Measurements from ENCODE around the gene EXOSC6.
"Not testable (repeated sequence)": the region's sequence is repeated elsewhere in the genome, so short reads cannot be mapped to it uniquely, and the experiment has no call there.

The EXOSC6 gene

GRCh38 chr16:70251629-70252354 is at the start of gene EXOSC6:
Gene EXOSC6 (minus strand): TSS chr16:70251940. CDS start chr16:70251900, 40 bp downstream.
- peaks cover 14% of the 10 kb centered on the region for H3K4me1 Mint-ChIP-seq
- no peaks in the 10 kb centered on the region for H3K27me3 Mint-ChIP-seq
- H3K9me3 Mint-ChIP-seq: no peaks in the 10 kb centered on the region
- peaks cover 1% of the 10 kb centered on the region for H3K36me3 Mint-ChIP-seq
- H3K27ac Mint-ChIP-seq: peak within 1 kb of the TSS; percentile 95
- peak within 1 kb of the TSS; percentile 88 for H3K4me3 Mint-ChIP-seq

GRCh38 chr16:70301121-70301520 is 49.4 kb upstream of the EXOSC6 start:
- H3K27ac Mint-ChIP-seq: peak overlapping the region; percentile 64
- peaks cover 50% of the 10 kb centered on the region for H3K4me1 Mint-ChIP-seq
- peaks cover 10% of the 10 kb centered on the region for H3K9me3 Mint-ChIP-seq
- H3K4me3 Mint-ChIP-seq: peak overlapping the region; percentile 64
- H3K27me3 Mint-ChIP-seq: no peaks in the 10 kb centered on the region
- peaks cover 14% of the 10 kb centered on the region for H3K36me3 Mint-ChIP-seq

DNA sequence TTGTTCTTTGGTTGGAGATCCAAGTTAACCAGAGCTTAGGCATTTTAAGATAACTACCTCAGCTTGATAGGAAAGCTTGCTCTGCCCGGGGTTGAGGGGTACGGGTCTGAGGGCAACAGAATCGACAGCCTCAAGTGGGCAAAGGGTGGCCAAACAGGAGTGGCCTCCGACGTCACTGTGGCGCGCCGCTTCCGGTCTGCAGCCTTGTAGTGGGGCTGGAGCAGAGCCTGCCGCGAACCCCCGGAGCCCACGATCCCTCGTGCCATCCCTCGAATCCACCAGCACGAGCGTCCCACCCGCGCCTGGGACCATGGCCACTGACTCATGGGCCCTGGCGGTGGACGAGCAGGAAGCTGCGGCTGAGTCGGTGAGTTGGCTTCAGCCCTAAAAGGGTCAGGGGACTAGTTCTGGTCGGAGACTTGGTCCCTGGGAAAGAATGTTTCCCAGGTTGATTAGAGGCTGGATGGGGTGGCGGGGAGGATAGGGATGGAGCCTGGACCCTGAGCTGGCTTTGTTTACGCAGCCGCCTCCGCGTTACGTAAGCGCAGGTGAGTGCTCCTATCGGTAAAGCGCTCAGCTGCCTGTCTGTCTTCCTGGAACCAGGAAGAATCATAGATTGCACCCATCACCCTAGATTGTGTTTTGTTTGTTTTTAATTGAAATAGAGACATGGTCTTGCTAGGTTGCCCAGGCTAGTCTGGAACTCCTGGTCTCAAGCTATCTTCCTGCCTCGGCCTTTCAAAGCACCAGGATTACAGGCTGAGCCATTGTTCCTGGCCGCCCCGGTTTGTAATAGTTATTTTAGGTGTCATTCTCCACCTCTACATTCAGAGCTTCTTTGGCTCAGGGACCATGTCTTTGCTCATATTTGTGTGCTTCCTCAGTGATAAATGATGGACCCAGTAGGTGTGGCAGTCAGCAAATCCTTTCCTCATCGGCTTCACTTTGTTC is 47.5 kb upstream of the EXOSC6 start, which contains the start of gene DDX19B:
Gene DDX19B (plus strand): TSS at position 199 of the 951 bp plus-strand sequence. CDS start 112 bp downstream, at position 311.
- Mint-ChIP-seq H3K27ac (peak within 1 kb of the TSS; percentile 97), H3K36me3 (peaks cover 10% of the 10 kb centered on the region), H3K4me3 (peak within 1 kb of the TSS; percentile 94), H3K27me3 (no peaks in the 10 kb centered on the region), H3K9me3 (peaks cover 10% of the 10 kb centered on the region), H3K4me1 (peaks cover 41% of the 10 kb centered on the region)

- H3K4me3 Mint-ChIP-seq: no peak overlapping the region
- H3K36me3 Mint-ChIP-seq: no peaks in the 10 kb centered on the region
- H3K4me1 Mint-ChIP-seq: peaks cover 24% of the 10 kb centered on the region
- H3K27me3 Mint-ChIP-seq: no peaks in the 10 kb centered on the region
- H3K27ac Mint-ChIP-seq: no peak overlapping the region
- H3K9me3 Mint-ChIP-seq: no peaks in the 10 kb centered on the region
Measured at GRCh38 chr16:70295634-70296033, 43.9 kb upstream of the EXOSC6 start.

GRCh38 chr16:70294385-70295025 is 42.8 kb upstream of the EXOSC6 start:
- H3K27ac Mint-ChIP-seq: no peak overlapping the region
- no peaks in the 10 kb centered on the region for H3K36me3 Mint-ChIP-seq
- peaks cover 18% of the 10 kb centered on the region for H3K4me1 Mint-ChIP-seq
- no peaks in the 10 kb centered on the region for H3K9me3 Mint-ChIP-seq
- no peaks in the 10 kb centered on the region for H3K27me3 Mint-ChIP-seq
- H3K4me3 Mint-ChIP-seq: no peak overlapping the region

- not testable (repeated sequence) for H3K27ac Mint-ChIP-seq, H3K27me3 Mint-ChIP-seq, H3K9me3 Mint-ChIP-seq, H3K36me3 Mint-ChIP-seq, H3K4me3 Mint-ChIP-seq
- H3K4me1 Mint-ChIP-seq: peaks cover 17% of the 10 kb centered on the region
Measured at GRCh38 chr16:70292148-70292547, 40.4 kb upstream of the EXOSC6 start.

GRCh38 chr16:70290949-70291519 is 39.3 kb upstream of the EXOSC6 start:
- Mint-ChIP-seq H3K4me3 (no peak overlapping the region), H3K27me3 (no peaks in the 10 kb centered on the region), H3K4me1 (peaks cover 17% of the 10 kb centered on the region), H3K9me3 (no peaks in the 10 kb centered on the region), H3K36me3 (peaks cover 5% of the 10 kb centered on the region), H3K27ac (peak overlapping the region; percentile 8)

- peak within 1 kb of the TSS; percentile 100 for H3K4me3 Mint-ChIP-seq
- peak within 1 kb of the TSS; percentile 100 for H3K27ac Mint-ChIP-seq
- H3K4me1 Mint-ChIP-seq: peaks cover 27% of the 10 kb centered on the region
- no peaks in the 10 kb centered on the region for H3K27me3 Mint-ChIP-seq
- no peaks in the 10 kb centered on the region for H3K9me3 Mint-ChIP-seq
- peaks cover 8% of the 10 kb centered on the region for H3K36me3 Mint-ChIP-seq
Measured at GRCh38 chr16:70289229-70290094, 37.7 kb upstream of the EXOSC6 start, which contains the start of gene AARS1. Gene AARS1 (minus strand): TSS chr16:70289506. CDS start chr16:70282763, 6,743 bp downstream.

DNA sequence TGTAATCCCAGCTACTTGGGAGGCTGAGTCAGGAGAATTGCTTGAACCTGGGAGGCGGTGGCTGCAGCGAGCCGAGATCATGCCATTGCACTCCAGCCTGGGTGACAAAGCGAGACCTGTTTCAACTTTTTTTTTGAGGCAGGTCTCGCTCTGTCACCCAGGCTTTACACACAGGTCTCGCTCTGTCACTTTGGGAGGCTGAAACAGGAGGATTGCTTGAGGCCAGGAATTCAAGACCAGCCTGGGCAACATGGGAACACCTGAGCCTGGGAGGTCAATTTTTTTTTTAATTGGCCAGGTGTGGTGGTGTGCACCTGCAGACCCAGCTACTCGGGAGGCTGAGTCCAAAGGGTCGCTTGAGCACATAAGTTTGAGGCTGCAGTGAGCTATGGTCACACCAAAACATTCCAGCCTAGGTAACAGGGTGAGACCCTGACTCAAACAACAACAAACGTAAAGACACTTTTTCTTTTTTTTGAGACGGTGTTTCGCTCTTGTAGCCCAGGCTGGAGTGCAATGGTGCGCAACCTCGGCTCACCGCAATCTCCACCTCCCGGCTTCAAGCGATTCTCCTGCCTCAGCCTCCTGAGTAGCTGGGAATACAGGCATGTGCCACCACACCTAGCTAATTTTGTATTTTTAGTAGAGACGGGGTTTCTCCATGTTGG is 35.7 kb upstream of the EXOSC6 start:
- H3K9me3 Mint-ChIP-seq, H3K36me3 Mint-ChIP-seq, H3K27ac Mint-ChIP-seq, H3K27me3 Mint-ChIP-seq: not testable (repeated sequence)
- H3K4me3 Mint-ChIP-seq: peak overlapping the region; percentile 100
- H3K4me1 Mint-ChIP-seq: peaks cover 47% of the 10 kb centered on the region

DNA sequence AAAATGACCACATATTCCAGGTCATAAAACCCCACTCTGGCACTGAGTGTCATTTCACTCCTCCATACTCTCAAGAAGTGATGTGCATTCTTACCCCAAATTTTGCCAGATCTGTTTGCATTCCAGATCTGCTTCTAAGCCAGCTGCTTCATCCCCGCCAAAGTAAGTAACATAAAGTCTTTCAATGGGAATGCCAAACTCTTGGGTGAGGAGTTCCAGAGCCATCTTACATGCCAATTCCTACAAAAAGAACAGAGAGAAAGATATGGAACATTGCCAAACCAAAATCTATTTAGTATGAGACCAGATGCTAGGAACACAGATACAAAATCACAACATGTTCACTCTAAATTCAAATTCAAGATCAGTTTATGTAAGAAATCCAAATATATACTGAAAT is 24.7 kb upstream of the EXOSC6 start:
- peaks cover 10% of the 10 kb centered on the region for H3K36me3 Mint-ChIP-seq

GRCh38 chr16:70271696-70272095 is 20.0 kb upstream of the EXOSC6 start:
- H3K27me3 Mint-ChIP-seq: no peaks in the 10 kb centered on the region
- H3K9me3 Mint-ChIP-seq: no peaks in the 10 kb centered on the region
- no peak overlapping the region for H3K4me3 Mint-ChIP-seq
- no peak overlapping the region for H3K27ac Mint-ChIP-seq
- peaks cover 4% of the 10 kb centered on the region for H3K4me1 Mint-ChIP-seq
- H3K36me3 Mint-ChIP-seq: peaks cover 16% of the 10 kb centered on the region

More for the DNA sequence above, 24.7 kb upstream of the EXOSC6 start:
- no peaks in the 10 kb centered on the region for H3K9me3 Mint-ChIP-seq
- no peak overlapping the region for H3K27ac Mint-ChIP-seq
- peaks cover 10% of the 10 kb centered on the region for H3K4me1 Mint-ChIP-seq
- no peaks in the 10 kb centered on the region for H3K27me3 Mint-ChIP-seq
- no peak overlapping the region for H3K4me3 Mint-ChIP-seq

DNA sequence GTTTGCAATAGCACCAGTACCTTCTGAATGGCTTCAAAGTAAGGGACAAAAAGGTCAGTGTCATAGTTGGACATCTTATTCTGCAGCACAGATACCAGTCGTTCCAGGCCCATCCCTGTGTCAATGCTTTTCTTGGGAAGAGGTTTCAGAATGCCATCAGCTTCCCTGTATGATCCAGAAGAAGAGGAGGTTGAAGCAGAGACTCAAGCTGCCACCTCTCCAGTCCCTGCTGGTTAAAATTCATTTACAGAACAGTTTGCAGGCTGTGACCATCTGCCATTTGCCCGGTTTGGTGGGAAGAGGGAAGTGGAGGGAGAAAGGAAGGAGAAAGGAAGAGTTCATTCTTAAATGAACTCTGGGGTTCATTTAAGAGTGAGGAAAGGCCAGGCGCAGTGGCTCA is 18.4 kb upstream of the EXOSC6 start:
- no peak overlapping the region for H3K27ac Mint-ChIP-seq
- H3K36me3 Mint-ChIP-seq: peaks cover 12% of the 10 kb centered on the region
- no peaks in the 10 kb centered on the region for H3K9me3 Mint-ChIP-seq

GRCh38 chr16:70269471-70269870 is 17.7 kb upstream of the EXOSC6 start:
- Mint-ChIP-seq H3K9me3 (no peaks in the 10 kb centered on the region), H3K4me3 (no peak overlapping the region), H3K27me3 (no peaks in the 10 kb centered on the region), H3K27ac (no peak overlapping the region), H3K36me3 (peaks cover 10% of the 10 kb centered on the region), H3K4me1 (no peaks in the 10 kb centered on the region)

More for the DNA sequence above, 18.4 kb upstream of the EXOSC6 start:
- Mint-ChIP-seq H3K27me3 (no peaks in the 10 kb centered on the region), H3K4me1 (no peaks in the 10 kb centered on the region), H3K4me3 (no peak overlapping the region)

DNA sequence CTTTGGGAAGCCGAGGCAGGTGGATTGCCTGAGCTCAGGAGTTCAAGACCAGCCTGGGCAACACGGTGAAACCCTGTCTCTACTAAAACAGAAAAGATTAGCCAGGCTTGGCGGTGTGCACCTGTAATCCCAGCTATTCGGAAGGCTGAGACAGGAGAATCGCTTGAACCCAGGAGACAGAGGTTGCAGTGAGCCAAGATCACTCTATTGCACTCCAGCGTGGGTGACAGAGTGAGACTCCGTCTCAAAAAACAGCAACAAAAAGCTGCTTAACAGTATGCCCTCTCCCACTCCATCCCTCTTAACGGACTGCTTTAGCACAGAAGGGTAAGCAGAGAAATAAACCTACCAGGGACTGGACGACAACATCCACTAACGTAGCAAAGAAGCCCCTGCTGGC is 16.2 kb upstream of the EXOSC6 start:
- H3K4me3 Mint-ChIP-seq, H3K9me3 Mint-ChIP-seq, H3K27ac Mint-ChIP-seq, H3K27me3 Mint-ChIP-seq, H3K4me1 Mint-ChIP-seq: not testable (repeated sequence)
- peaks cover 10% of the 10 kb centered on the region for H3K36me3 Mint-ChIP-seq
